Activated CD4-positive, alpha-beta T cell treated with anti-CD3 and anti-CD28 coated beads, Interleukin-2, amount 50 U/mL, for 1 hour (primary cell): ENCODE results near the gene CCIN.
"Not testable (repeated sequence)": the region's sequence is repeated elsewhere in the genome, so short reads cannot be mapped to it uniquely, and the experiment has no call there.

Experiments used
- DNase-seq: peaks from one replicate; pipeline ENCODE4 v3.0.0-alpha.2; 2020

CCIN gene

DNA sequence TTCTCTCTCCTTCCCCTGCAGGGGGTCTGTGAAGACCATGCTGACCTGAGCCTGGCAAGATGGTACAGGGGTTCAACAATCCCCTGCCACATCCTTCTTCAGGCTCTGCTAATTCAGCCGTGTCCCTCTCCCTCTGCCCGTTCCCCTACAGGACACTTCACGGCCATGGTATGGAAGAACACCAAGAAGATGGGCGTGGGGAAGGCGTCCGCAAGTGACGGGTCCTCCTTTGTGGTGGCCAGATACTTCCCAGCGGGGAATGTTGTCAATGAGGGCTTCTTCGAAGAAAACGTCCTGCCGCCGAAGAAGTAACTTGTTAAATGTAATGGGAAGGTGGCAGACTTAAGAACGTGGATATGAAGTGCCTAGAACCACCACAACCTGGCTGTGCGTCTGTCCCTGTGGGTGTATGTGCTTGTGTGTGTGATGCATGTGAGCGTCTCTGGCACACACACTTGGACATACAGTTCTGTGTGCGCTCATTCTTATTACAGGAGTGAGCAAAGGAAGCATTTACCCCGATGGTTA, 6.9 kb upstream of the CCIN start:
- no peak for DNase-seq

DNA sequence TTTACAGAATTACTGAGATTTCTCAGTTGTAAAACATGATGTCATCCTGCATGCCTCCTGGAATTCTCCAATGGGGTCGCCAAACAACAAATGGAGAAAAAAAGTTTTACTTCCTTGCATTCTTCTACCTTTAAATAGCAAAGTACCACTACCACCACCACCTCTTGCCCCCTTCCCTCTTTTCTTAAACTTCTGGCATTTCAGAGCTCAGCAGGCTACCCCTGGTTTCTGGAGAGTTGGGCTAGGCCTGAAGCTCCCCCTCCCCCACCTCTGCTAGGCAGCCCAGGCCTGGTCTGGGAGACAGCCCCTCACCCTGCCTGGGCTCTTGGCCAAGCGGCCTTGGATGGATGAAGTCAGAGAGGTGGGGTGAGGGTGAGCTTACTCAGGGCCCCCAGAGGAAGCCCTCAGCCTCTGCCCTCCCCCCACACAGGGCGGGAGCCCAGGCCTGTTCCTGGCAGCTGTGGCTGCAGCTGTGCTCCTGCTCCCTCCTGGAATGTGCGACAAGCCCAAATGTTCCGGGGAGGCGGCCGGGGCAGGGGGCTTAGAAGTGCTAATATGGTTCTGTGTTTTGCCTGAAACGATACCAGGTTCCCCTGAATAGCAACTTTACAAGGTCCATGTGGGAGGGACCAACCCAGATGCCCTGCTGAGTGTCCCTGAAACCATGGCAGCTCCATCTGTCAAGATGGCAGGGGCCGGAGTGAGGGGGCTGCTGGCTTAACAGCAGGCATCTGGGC, 6.0 kb upstream of the CCIN start:
- DNase-seq: no peak

DNA sequence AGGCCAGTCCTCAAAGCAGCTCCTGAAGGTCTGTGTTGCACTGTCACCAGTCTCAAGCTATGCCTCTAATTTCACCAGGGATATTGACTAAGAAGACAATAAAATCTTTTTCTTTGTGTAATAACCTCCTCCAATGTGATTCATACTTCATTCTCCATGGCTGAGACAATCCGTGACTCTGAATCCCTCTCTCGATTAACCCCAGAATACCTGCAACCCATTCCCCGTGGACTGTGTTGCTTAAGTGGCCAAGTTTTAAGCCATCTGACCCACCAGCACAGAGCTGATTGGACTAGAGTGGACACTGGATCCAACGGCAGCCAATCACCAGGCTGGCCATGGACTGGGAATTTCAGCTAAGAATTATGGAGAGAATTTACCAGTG, 5.4 kb upstream of the CCIN start:
- DNase-seq: no peak

DNA sequence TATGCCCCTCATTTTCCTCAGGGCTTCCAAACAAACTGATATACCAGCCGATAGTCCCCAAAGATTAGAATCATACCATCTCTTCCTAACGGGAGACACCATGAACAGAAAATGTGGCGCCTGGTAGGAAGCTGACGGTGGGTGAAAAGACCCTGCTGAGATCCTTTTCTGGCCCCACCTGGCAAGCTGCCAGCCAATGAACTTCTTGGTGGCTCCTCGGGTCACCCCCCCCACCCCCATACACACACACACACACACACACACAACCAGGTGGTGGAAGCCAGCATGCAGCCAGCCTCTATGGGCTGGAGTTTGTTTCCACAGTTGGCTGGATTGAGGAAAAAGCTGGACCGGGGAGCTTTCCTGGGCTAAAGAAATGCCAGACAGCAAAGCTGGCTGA, 4.8 kb upstream of the CCIN start:
- DNase-seq: no peak

DNA sequence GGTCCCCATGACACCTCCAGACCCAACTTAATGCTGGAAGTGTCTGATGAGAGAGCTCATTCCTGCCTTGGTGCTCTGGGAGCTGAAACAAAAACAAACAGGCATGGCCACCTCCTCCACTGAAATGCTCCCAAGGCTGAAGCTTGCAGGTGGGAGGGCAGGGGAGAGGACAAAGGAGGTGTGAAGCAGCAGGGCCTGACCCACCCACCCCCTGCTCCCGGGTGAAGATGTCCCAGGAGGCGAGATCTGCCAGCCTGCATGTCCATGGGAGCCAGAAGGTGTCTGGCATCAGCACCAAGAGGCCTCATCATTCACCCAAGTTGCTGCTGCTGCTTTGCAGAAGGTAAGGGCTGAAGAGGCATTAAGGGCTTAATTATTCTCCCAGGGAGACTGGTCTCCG, 4.2 kb upstream of the CCIN start:
- DNase-seq: no peak

DNA sequence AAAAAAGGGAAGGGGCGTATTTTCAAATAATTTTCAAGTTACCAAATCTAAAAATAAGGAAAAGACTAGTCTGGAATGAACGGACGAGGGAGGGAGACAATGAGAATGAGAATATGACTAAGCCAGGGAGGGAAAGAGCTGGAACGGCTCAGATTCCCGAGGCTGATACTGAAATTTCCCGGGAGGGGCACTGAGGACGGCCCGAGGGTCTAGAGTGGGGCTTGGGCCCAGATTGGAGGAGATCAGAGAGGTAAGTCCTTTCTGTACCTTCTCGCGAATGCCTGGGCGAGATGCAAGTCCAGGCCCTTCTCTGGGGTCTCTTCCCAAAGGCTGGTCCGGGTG, 3.4 kb upstream of the CCIN start:
- DNase-seq: no peak

DNA sequence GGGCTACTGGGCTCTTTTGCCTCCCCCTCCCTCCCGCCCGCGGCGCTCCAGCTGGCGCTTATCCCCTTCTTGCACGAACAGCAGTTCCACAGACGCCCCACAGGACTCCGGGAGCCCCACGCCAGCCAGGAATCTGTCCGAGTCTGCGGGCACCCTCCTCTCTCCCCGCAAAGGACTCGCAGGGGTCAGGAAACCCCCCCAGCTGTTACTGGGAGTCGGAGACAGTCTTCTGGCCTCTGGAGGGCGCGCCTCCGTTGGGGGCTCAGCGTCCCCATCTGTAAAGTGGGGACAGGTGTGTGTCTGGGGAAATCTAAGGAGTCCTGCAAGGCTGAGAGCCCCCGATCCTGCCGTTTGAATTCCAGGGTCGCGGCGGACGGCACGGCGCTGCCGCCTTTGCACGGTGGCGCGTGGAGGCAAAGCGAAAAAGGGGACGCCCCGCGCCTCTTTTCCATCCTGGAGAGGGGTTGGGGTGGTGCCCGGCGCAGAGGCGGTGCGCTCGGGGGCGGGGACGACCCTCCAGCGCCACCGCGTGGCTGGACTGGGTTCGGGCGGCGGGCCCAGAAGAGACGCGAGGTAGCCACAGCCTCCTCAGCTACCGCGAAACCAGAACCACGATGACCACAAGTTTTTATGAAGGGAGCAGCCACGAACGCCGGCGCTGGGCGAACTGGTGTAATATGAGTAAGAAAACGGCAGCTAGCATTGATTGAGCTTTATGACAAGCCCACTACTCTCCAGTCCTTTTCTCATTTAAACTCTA, 2.8 kb upstream of the CCIN start:
- DNase-seq: peak; percentile 77

DNA sequence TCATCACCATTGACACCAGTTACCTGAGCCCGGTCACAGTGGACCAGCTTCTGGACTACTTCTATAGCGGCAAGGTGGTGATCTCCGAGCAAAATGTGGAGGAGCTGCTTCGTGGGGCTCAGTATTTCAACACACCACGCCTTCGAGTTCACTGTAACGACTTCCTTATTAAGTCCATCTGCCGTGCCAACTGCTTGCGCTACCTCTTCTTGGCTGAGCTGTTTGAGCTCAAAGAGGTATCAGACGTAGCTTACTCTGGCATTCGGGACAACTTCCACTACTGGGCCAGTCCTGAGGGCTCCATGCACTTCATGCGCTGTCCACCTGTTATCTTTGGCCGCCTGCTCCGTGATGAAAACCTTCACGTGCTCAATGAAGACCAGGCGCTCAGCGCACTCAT, 520 bp downstream of the CCIN start:
- no peak for DNase-seq

DNA sequence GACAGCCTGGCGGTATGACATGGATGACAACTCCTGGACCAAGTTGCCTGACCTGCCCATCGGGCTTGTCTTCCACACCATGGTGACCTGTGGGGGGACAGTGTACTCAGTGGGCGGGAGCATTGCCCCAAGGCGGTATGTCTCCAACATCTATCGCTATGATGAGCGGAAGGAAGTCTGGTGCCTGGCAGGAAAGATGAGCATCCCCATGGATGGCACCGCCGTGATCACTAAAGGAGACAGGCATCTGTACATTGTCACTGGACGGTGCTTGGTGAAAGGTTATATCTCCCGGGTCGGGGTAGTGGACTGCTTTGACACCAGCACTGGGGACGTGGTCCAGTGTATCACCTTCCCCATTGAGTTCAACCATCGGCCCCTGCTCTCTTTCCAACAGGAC, 1.3 kb downstream of the CCIN start:
- DNase-seq: no peak

DNA sequence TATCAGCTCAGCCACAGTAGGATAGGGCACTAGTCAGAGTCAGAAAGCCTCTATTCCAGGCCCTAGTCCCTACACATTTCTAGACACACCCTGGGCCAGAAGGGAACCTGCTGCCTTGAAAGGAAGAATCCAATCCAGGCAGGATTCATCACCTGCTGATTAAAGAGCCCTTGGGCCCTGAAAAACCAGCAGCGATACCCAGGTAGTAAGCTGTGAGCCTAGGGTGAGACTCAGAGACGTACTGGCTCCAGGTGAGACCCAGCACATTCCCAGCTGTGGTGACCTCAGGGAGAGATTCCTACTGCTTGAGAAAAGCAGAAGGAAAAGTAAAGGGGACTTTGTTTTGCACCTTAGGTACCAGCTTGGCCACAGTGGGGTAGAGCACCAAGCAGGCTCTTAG, 4.7 kb downstream of the CCIN start:
- DNase-seq: no peak

DNA sequence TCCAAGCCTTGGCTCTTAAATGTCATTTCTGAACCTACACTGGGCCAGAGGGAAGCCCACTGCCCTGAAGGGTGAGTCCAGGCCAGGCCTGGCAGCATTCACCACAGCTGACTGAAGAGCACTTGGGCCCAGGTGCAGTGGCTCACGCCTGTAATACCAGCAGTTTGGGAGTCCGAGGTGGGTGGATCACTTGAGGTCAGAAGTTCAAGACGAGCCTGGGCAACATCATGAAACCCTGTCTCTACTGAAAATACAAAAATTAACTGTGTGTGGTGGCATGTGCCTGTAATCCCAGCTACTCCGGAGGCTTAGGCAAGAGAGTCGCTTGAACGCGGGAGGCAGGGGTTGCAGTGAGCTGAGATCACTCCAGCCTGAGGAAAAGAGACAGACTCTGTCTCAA, 5.1 kb downstream of the CCIN start:
- DNase-seq: no peak

DNA sequence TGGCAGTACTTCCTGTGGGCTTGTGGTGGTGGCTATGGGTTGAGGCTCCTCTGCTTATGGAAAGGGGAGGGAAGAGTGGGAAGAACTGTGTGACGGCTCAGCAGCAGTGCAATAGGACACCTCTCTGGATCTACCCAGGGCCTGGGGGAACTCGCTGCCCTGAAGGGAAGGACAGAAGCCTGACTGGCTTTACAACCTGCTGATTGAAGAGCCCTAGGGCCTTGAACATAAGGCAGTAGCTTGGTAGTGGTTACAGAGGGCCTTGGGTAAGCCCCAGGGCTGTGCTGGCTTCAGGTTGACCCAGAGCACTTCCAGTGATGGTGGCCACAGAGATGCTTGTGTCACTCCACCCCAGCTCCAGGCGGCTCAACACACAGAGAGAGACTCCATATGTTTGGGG, 5.5 kb downstream of the CCIN start:
- DNase-seq: no peak

DNA sequence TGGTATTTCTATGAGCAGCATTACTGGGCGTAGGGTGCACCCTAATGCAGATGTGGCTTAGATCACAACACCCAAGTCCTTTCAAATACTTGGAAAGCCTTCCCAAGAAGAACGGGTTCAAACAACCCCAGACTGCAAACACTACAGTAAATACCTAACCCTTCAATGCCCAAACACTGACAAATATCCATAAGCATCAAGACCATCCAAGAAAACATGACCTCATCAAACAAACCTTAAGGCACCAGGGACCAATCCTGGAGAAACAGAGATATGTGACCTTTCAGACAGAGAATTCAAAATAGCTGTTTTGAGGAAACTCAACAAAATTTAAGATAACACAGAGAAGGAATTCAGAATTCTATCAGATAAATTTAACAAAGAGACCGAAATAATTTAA, 6.0 kb downstream of the CCIN start:
- not testable (repeated sequence) for DNase-seq

DNA sequence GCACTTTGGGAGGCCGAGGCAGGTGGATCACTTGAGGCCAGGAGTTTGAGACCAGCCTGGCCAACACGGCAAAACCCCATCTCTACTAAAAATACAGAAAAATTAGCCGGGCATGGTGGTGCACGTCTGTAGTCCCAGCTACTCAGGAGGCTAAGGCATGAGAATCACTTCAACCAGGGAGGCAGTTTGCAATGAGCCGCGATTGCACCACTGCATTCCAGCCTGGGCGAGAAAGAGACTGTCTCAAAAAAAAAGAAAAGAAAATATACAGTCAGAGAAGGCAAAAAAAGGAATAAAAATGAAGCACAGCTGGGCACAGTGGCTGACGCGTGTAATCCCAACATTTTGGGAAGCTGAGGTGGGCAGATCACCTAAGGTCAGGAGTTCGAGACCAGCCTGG, 7.3 kb downstream of the CCIN start:
- DNase-seq: not testable (repeated sequence)

DNA sequence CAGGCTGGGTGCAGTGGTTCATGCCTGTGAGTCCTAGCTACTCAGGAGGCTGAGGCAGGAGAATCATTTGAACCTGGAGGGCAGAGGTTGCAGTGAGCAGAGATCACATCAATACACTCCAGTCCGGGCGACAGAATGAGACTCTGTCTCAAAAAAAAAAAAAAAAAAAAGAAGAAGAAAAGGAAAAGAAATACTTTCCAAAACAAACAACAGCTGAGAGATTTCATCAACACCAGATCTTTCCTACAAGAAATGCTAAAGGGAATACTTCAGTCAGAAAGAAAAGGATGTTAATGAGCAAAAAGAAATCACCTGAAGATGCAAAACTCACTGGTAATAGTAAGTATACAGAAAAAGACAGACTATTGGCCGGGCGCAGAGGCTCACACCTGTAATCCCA, 8.4 kb downstream of the CCIN start:
- no peak for DNase-seq

DNA sequence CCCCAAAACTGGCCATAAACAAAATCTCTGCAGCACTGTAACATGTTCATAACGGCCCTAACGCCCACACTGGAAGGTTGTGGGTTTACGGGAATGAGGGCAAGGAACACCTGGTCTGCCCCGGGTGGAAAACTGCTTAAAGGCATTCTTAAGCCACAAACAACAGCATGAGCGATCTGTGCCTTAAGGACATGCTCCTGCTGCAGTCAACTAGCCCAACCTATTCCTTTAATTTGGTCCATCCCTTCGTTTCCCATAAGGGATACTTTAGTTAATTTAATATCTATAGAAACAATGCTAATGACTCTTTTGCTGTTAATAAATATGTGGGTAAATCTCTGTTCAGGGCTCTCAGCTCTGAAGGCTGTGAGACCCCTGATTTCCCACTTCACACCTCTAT, 11.1 kb downstream of the CCIN start:
- not testable (repeated sequence) for DNase-seq

DNA sequence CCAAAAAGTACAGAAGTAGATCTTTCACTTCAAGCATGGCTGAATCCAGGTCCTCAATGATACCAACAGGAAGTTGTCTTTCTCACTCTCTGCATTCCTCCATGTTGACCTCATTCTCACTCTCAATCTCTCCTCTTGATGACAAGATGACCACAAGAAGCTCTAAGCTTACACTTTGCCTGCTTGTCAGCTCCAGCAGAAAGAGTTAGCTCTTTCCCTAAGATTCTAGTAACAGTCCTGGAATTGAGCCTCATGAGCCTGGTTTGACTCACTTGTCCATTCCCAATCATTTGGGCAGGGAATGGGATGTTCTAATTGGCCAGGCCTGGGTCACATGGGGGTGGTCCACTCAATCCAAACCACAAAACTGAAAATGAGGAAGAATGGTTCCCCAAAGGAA, 18.2 kb downstream of the CCIN start:
- DNase-seq: no peak

DNA sequence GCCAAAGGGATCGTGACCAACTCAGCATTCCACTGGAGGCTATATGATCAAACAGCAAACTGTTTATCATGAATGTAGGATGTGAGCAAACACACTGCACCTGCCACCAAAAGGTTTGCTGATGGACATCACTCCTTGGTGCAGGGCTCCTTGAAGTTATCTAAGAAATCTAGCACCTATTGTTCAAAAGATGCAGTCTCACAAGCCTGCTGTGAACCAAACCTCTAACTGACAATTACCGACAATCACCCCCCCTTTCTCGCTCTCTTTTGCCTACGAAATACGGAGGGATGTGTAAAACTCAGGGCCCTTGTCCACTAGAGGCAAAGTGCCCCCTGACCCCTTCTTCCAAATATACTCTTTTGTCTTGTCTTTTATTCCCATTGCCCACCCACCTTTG, 19.0 kb downstream of the CCIN start:
- DNase-seq: no peak

DNA sequence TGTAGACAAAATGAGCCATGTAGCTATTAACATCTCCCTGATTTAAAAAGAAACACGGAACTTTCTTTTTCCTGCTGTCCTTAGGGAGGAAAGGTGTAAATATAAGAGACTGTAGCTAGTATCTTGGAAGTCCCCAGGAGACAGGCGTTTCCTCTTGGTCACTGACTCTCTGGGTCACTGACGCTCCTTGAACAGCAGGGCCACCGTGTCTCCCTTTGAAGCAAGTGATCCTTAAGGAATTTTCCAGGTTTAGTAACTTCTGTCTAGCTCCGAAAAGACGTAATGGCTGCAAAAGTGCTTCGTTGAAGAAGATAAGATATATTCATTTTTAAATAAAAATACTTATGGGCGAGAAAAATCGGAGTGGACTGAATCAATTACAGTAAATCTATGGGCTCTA, 20.8 kb downstream of the CCIN start:
- no peak for DNase-seq

DNA sequence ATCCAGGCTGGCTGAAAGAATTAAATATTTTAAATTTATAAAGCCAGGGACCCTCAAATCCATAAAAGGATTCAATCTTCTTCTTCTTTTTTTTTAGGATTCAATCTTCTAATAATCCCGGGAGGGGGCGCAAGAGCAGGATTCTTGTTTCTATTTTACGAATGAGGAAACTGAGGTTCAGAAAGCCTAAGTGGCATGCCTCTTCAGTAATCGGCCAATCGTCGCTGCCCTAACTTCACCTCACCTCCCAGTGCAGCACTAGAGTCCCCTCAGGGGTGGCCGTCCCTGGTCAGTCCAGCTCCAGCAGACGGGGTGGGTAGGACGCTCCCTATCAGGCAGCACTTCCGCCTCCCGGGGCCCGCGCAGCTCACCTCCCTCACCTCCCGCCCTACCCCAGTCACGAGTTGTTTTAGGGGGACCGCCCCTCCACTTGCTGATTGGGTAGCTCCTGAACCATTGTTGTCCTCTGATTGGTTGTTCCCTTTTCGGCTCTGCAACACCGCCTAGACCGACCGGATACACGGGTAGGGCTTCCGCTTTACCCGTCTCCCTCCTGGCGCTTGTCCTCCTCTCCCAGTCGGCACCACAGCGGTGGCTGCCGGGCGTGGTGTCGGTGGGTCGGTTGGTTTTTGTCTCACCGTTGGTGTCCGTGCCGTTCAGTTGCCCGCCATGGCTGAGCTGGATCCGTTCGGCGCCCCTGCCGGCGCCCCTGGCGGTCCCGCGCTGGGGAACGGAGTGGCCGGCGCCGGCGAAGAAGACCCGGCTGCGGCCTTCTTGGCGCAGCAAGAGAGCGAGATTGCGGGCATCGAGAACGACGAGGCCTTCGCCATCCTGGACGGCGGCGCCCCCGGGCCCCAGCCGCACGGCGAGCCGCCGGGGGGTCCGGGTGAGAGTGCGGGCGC, 21.5 kb downstream of the CCIN start, which contains the start of gene CLTA:
TSS of gene CLTA (plus strand) at position 534 of the 902 bp plus-strand sequence. CDS start at position 670, 136 bp downstream.
- peak; percentile 88 for DNase-seq

DNA sequence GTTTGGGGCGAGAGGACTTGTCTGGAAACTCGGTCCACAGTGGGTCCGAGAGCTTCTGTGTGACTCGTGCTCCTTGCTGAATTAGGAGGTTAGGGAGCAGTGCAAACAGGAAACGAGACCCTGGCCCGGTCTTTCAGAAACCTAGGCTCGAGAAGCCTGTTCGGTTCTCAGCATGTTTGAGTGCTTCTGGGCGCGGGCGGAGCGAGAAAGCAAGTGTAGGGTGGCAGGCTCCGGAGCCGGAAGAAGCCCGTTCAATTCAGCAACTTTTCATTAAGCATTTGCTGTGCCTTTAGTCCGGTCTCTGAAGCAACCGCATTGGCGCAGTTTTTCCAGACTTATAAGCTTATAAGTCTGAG, 22.1 kb downstream of the CCIN start:
- peak; percentile 49 for DNase-seq

DNA sequence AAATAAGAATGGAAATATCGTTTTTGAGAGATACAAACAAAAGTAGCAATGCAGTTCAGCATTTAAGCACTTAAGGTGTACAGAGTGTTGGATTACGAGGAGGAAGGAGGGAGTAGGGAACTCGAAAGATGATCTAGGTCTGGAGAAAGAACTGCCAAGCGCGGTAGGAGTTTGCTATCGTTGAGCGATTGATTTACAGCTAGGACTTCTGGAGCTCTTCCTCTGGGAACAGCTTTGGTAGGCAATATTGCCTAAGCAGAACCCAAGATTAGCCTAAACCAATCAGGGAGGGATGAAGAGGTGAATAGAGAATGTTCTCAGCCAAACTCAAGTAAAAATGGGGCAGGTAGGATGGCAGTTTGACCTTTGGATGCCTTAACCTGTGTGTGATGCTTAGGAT, 22.5 kb downstream of the CCIN start:
- DNase-seq: no peak

DNA sequence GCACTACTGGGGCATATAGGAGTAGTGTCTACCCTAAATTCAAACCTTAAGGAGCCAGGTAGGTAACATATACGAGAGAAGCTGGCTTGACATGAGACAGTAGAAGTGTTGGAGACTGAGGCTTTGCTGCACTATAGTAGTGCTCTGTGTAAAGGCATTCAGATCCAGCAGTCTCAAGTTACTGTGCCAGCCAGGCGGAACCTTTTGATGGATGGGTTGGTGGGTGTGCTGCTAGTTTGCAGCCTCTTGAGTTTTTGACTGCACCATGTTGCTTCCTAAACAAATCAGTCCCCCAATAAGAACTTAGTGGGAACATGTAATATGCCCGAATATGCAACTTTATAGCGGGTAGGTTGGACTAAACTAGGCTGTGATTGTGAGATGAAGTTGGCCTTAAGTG, 23.0 kb downstream of the CCIN start:
- DNase-seq: no peak

DNA sequence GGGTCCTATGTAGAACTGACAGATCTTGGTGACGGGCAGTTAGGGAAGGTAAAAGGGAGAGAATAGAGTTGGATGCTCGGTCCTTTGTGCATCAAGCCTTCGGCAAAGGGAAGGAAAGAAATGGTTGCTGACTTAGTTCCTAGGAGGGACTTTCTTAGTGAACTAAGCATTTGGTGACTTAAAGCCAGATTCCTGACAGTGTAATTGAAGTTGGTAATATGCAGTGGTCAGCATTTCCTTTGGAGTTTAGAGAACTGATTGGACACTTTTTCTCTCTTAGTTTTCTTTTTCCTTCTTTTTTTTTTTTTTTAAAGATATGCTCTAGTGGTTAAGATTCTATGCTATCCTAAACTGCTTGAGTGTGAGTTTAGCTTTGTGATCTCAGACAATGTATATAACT, 23.8 kb downstream of the CCIN start:
- DNase-seq: no peak
